Activated naive CD8-positive, alpha-beta T cell treated with anti-CD3 and anti-CD28 coated beads, Interleukin-2, amount 50 U/mL, for 16 hours (primary cell): ENCODE measurements around the gene ATP2B2.

Experiments used
- DNase-seq: peaks from one replicate; pipeline ENCODE4 v3.0.0-alpha.2; 2020; ENCODE audit warnings: low read depth, low spot score

ATP2B2 gene

GRCh38 chr3:10510743-10511432 lies 5.5 kb upstream of the ATP2B2 start:
- DNase-seq, result no peak

GRCh38 chr3:10510086-10510742 lies 4.8 kb upstream of the ATP2B2 start:
- no peak for DNase-seq

GRCh38 chr3:10509325-10509724 lies 3.9 kb upstream of the ATP2B2 start:
- no peak for DNase-seq

- no peak for DNase-seq
Observed at GRCh38 chr3:10508619-10509260, 3.4 kb upstream of the ATP2B2 start.

GRCh38 chr3:10508235-10508618 lies 2.8 kb upstream of the ATP2B2 start:
- DNase-seq, result no peak

GRCh38 chr3:10507331-10507730 lies 1.9 kb upstream of the ATP2B2 start:
- no peak for DNase-seq

GRCh38 chr3:10506696-10507095 lies 1.3 kb upstream of the ATP2B2 start:
- DNase-seq, result no peak

- DNase-seq, result no peak
Observed at GRCh38 chr3:10505791-10506585, 602 bp upstream of the ATP2B2 start.

- DNase-seq, result no peak
Observed at GRCh38 chr3:10504171-10505049, 976 bp downstream of the ATP2B2 start.

- DNase-seq, result no peak
Observed at GRCh38 chr3:10503217-10503796, 2.1 kb downstream of the ATP2B2 start.

- DNase-seq, result no peak
Observed at GRCh38 chr3:10502185-10502880, 3.1 kb downstream of the ATP2B2 start.

GRCh38 chr3:10501664-10502052 lies 3.7 kb downstream of the ATP2B2 start:
- DNase-seq, result no peak

- DNase-seq, result no peak
Observed at GRCh38 chr3:10500717-10501663, 4.4 kb downstream of the ATP2B2 start.

- DNase-seq, result no peak
Observed at GRCh38 chr3:10498271-10498670, 7.1 kb downstream of the ATP2B2 start.

- DNase-seq, result no peak
Observed at GRCh38 chr3:10497439-10497838, 7.9 kb downstream of the ATP2B2 start.

GRCh38 chr3:10496121-10496863 lies 9.1 kb downstream of the ATP2B2 start:
- no peak for DNase-seq

- no peak for DNase-seq
Observed at GRCh38 chr3:10495614-10496013, 9.8 kb downstream of the ATP2B2 start.

- DNase-seq, result no peak
Observed at GRCh38 chr3:10495003-10495402, 10.4 kb downstream of the ATP2B2 start.
